SKM-1 (cell line): ENCODE results near the gene SCO1.
"Not testable (repeated sequence)": the region's sequence is repeated elsewhere in the genome, so short reads cannot be mapped to it uniquely, and the experiment has no call there.

Experiments used
- DNase-seq: peaks from one replicate; lab custom pipeline; 2025; ENCODE audit not compliant: unreplicated experiment; lab: John Stamatoyannopoulos, UW

SCO1 gene

DNA sequence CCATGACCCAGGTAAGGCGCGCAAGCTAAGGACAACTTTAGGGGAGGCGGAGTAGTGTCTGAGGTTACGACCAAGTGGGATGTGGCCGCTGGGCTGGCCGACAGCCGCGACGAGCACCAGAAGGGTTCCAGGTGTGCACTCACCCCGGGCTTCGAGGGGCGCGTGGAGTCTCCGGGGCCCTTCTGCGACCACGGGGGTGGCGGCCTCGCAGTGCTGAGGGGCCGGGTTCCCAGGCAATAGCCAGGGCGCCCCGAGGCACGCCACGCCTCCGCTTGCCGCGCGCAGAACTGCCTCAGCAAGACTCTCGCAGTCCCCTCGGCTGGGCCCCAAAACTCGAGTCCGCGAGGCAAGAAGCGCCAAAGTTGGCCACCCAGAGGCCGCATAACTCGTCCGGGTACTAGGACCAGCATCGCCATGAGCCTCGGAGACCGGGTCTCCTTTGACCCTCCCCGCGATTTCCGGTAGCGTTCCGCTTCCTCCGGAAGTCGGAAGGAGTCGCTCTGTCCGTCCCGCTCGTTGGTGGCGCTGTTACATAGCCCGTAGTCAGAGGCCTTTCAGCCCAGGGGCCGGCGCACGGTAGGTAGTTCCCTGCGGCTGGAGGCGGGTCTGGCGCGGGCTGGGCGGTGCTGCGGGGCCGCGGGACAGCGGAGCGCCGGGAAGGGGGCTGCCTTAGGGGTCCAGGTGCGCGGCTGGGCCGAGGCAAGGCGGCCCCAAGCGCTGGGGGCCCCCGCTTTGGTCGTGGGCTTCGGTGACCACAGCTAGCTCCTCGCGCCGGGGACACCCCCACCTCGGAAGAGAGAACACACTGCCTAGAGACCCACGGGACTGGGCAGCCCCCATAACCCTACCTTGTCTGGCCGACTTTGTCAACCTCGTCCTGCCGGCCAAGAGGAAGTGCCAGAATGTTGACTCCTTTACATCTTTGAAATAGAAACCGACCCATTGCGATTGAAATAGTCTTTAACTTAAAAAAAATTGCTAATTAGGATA is at the start of gene SCO1, which contains the start of gene ADPRM:
Gene SCO1, minus strand, starts transcription at position 442 of the 990 bp plus-strand sequence. Its CDS starts 26 bp downstream, at position 416.
Gene ADPRM, plus strand, starts transcription at position 503 of the 990 bp plus-strand sequence. CDS start 7,333 bp downstream, outside the sequence.
- DNase-seq, result peak; percentile 44

DNA sequence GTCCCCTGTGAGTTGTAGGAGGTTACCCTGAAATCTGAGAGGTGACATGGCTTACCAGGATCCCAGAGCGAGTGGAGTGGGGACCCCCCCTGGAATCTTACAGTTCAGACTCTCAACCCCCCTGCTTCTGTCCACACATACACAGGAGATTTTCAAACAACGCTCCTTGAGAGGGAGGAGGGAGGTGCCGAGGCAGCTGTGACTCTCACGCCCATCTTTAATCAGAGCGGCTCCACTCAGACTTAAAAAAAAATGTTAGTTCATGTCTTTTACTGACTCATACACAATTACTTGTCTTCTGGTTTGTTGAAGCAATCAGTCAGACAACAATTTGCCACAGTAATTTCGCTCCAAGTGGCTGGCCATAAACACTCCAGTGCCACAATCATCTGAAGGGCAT is 47.9 kb upstream of the SCO1 start:
- no peak for DNase-seq

DNA sequence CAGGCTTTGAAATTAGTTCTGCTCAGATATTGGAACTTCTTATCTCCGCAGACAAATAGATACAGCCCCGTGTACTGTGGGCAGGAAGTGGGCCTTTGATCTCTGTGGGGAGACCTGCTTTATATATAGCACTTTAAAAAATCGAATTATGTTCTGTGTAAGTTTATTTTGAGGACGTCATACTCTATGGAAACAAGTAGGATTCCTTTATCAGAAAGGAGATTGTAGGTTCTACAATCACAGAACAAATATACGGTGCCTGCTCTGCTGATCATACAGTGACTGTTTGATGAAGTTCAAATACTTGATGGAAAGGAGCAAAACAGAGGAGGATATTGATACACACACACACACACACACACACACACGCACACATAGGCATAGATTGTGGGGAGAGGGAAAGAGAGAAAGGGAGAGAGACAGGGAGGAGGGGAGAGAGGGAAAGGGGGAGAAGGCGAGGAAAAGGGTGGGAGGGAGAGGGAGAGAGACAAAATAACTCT is 47.2 kb upstream of the SCO1 start:
- DNase-seq, result no peak

DNA sequence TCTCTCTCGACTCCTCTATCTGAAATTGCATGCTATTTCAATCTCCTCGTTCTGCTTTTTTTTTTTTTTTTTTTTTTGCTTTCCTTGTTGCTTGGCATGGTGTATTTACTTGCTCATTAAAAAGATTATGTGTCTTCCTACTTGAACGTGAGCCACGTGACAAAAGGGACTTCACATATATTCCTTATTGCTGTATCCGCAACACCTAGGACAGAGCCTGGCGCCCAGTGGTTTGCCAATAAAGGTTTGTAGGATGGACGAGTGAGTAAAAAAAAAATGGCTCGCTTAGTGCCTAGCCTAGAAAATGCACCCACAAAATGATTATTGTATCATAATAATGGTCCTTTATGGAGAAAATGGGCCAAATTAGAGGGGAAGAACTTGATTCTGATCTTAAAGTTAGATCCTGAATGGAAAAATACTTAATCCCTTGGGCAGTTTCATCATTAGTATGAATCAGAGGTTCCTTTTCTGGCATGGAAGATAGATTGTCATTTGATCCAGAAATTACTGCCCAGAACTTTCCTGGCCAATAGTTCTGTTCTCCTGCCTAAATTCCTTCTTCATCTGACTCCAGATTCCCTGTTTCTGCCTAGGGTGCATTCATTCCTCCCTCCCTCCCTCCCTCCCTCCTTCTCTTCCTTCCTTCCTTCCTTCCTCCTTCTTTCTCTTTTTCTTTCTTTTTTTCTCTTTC is 46.1 kb upstream of the SCO1 start:
- no peak for DNase-seq

DNA sequence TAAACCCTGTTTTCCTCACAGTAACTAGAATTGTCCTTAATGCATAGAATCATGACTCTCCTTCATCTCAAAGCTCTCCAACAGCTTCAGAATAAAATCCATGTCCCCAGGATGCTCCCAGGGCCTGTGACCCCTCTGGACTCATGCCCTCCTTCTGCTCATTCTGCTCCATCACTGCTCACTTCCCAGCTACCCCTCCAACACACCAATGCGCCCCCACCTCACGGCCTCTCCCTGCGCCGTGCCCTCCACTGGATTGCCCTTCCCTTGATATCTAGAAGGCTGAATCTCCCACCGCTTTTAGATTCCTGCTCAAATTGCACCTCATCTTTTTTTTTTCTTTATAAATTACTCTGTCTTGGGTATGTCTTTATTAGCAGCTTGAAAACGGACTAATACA is 45.1 kb upstream of the SCO1 start:
- DNase-seq, result no peak

DNA sequence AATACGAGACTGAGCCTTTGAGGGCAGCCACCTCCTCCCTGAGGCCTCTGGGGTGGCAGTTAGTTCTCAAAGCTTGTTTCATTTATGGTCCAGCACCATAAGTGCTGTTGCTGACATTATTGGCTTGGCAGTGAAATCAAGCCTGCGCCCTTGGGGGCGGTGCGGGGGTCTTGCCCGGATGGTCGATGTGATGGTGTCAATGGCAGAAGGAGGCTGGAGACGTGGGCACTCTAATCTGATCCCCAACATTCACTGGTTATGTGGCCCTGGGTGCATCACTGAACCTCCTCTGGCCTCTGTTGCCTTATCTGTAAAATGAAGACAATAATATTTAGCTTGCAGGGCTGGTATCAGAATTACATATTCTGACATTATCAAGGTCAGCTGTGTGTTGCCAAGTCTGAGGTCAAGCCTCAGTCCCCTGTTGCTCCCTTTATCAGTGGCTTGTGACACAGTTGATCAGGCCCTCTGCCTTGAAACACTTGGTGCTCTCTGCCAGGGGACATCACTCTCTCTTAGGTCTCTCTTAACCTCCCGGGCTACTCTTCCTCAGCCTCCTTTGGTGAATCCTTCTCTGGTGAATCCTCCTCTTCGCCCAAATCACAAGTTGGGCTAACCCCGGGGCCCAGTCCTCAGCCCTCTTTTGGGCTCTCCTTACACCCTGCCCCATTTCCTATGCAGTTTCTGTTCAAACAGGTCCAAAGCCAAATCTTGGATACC is 44.2 kb upstream of the SCO1 start:
- no peak for DNase-seq

DNA sequence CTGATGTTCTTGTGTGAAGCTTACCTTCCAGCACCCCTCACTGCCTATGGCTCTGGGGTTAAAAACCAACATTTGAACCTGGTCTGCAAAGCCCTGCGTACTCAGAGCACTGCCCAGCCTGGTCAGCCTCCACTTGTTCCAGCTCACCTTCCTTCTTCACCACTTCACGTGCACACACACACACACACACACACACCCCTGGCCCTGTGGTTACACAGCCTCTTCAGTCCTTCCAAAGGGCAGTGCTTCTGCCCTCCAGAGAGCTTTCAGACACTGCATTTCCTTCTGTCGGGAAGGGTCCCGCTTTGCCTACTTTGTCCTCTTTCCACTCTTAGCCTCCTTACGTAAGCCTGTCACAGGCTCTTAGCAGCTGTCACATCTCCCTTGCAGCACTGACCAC is 42.1 kb upstream of the SCO1 start:
- DNase-seq, result no peak

DNA sequence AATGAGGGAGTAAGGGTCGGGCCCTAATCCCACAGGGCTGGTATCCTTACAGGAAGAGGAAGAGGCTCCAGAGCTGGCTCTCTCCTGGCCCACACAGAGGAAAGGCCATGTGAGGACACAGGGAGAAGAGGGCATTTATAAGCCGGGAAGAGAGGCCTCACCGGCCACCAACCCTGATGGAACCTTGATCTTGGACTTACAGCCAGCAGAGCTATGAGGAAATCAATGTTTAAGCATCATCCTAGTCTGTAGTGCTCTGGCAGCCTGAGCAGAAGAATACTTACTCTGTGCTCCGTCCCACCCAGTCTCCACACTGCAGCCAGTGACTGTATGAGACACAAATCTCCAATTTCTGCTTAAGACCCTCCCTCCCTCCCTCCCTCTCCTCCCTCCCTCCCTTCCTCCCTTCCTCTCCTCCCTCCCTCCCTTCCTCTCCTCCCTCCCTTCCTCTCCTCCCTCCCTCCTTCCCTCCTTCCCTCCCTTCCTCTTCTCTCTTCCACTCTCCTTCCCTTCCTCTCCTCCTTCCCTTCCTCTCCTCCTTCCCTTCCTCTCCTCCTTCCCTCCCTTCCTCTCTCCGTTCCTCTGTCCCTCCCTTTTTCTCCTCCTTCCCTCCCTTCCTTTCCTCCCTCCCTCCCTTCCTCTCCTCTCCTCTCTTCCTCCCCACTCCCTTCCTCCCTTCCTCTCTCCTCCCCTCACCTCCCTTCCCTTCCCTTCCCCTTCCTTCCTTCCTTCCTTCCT is 41.4 kb upstream of the SCO1 start:
- DNase-seq, result no peak

DNA sequence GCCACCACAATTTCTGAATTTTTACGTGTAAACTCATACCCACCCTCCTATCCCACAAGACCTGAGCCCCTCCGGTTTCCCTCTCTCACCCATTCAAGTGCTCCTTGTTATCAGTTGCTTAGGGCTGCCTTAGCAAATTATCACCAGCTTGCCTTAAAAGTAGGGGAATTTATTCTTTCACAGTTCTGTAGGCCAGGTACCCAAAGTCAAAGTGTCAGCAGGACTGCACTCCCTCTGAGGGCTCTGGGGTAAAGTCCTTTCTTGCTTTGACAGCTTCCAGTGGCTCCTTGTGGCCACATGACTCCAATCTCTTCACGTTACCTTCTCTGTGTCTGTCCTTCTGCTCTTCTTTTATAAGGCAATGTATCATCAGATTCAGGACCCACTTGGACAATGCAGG is 40.4 kb upstream of the SCO1 start:
- no peak for DNase-seq

DNA sequence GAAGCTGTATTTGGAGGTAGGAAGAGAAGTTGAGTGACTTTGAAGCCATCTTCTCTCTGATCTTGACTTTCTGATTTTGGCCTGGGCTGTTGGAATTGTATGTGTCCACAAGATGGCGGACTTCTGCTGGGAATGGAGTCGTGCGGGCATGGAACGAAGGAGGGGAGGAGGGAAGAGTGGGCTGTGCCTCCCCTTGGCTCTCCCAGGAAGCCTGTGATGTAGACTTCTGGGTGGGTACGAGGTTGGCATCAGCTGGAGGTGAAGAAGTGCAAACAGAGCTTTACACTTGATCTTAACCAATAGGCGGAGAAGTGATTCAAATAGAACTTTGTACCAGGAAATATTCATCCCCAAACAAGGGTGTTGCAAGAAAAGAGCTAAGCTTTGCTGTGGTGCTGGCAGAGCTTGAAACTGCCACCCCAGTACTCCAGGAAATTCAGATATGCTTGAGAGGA is 39.9 kb upstream of the SCO1 start:
- no peak for DNase-seq

DNA sequence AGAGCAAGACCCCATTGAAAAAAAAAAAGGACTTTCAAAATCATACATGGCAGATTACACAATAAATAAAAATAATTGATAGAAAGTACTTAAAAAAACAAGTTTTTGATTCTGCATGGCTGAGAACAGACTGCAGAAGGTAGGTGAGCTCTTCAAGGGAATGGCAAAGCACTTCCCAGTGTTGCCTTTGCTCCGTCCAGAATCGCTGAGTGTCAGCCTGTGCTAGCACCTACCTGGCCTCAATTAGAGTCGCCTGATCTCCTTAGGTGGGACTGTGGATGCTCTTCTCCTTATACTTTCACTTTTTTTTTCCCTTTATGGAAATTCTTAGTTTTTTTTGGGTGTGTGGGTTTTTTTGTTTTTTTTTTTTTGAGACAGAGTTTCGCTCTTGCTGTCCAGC is 38.5 kb upstream of the SCO1 start:
- DNase-seq, result no peak

DNA sequence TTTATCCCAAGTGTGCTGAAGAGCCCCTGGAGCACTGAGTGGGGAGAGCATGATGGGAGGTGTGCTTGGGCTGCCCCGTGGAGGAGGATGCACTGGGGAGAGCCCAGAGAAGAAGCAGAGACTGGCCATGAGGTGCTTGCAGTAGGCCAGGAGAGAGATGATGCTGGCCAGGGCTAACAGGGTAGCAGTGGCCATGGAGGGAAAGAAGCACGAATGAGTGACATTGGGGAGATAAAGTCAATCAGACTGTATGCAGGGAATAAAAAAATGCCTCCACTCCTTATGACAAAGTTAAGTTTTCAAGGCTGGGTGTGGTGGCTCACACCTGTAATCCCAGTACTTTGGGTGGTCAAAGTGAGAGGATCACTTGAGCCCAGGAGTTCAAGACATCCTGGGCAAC is 37.9 kb upstream of the SCO1 start:
- no peak for DNase-seq

DNA sequence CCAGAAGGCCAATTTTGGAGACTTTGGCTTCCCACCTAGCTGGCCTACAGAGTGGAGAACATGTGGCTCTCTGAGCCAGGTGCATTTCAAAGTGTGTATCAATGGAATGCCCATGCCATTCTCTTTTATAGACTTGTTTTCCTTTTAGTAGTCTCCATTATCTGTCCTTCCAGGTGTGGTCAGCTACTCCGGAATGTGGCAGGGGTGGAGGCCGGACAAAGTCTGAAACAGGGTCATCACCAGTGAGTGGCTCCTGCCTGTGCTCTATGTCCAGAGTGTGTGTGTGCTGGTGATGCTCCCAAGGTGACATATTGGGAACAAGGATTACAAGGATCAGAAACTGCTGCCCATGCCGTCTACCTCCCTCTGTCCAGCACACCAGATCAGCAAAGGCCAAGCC is 36.3 kb upstream of the SCO1 start:
- DNase-seq, result no peak

DNA sequence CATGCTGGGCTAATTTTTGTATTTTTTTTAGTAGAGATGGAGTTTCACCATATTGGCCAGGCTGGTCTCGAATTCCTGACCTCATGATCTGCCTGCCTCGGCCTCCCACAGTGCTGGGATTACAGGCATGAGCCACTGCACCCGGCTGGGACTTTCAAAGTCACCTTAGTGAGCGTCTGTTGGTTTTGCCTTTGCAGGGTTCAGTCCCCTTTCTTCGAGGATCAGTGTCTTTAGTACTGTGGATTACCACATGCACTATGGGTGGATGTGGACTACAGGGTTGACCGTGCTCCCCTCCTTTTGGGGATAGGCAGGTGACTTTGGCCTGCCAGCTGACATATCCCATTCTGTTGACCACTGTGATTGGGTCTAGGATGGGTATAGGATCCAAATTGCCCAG is 34.8 kb upstream of the SCO1 start:
- not testable (repeated sequence) for DNase-seq

DNA sequence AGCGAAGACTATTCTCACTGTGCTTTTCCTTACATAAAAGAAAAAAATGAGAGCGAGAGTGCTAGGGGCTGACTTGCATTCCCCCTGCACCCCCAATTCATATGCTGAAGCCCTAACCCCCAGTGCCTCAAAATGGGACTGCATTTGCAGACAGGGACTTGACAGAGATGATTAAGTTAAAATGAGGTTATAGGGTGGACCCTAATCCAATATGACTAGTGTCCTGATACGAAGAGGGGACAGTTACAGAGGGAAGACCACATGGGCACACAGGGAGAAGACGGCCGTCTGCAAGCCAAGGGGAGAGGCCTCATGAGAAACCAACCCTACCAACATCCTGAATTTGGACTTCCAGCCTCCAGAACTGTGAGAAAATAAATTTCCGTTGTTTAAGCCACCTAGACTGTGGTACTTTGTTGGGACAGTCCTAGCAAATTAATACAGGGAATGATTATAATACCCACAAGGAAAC is 34.1 kb upstream of the SCO1 start:
- DNase-seq, result no peak

DNA sequence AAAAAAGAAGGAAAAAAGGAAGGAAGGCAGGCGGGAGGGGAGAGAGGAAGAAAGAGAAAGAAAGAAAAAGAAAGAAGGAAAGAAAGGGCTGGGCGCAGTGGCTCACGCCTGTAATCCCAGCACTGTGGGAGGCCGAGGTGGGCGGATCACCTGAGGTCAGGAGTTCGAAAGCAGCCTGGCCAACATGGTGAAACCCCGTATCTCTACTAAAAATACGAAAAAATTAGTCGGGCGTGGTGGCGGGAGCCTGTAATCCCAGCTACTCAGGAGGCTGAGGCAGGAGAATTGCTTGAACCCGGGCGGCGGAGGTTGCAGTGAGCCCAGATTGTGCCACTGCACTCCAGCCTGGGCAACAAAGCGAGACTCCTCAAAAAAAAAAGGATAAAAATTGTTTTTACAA is 32.9 kb upstream of the SCO1 start:
- DNase-seq, result not testable (repeated sequence)

DNA sequence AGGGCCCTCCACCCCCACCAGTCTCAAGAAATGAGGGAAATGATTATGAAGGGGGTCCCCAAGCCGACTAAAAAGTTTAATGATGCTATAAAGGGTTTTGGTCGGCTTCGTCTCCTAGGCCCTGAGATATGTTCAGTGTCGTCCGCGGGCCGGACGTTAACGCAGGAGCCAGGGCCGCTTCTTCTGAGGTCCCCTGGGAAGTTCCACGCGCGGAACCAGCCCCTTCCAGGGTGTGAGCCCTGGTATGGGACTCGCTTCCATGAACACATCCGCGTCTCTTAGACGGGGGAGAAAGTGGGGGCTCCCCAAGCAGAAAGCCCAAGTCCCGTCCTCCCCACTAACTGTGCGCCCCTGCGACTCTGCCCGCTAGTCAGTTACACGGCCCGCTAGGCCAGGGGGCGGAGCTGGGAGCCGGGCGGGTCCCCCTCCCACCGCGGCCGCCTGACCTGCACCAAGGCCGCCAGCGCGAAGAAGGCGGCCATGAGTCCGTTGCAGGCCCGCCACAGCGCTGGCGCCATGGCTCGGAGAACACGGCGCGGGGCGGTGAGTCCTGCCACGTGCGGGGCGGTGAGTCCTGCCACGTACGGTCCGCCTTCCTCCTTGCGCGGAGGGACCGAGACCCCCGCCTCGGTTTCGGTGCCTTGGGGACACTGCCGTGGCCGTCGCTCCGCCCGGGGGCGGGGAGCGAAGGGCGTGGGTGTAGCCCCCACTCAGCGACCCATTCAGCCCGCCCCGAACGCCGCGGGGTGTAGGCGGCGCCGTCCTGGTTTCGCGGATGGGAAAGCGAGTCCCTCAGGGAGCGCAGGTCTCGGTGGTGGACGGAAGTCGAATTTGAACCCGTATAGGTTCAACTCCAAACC is 32.2 kb upstream of the SCO1 start, which contains the start of gene TMEM220:
Gene TMEM220, minus strand, starts transcription at position 690 of the 860 bp plus-strand sequence. Its CDS starts 172 bp downstream, at position 518.
- no peak for DNase-seq

DNA sequence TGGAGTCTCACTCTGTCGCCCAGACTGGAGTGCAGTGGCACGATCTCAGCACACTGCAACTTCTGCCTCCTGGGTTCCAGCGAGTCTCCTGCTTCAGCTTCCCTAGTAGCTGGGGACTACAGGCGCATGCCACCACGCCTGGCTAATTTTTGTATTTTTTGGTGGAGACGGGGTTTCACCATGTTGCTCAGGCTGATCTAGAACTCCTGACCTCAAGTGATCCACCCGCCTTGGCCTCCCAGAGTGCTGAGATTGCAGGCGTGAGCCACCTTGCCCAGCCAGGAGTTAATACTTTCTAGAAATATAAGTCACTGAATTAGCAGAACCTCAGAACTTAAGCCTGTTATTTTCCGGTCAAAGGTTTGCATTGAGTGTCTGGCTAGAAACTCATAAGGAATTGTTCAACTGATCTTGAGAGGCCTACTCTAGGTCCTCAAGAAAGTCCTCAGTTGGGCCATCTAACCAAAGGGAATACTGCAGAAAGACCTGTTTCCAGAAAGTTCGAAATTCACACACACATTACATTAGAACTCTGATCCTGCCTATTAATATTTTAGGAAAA is 31.1 kb upstream of the SCO1 start:
- no peak for DNase-seq

DNA sequence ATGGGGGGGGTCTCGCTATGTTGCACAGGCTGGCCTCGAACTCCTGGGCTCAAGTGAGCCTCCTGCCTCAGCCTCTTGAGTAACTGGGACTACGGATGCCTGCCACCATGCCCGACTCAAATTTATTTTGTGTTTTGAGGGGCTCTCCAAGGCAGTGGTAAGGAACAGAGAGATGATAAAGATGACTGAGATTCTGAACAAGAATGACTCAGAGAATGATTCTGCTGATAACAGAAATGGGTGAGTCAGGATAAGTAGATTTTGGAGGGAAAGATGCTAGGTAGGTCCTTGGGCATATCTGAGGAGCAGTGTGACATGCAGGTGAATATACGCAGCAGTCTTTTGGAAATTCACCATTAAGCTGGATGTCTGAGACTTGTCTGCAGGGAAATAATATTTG is 29.9 kb upstream of the SCO1 start:
- no peak for DNase-seq
